ENCODE data around the gene MLF2. TPM values are rescaled to one million over a fixed set of nuclear protein-coding genes. Genes with fewer than 3 reads are reported as not detected.

The MLF2 gene
- total and polyA plus RNA-seq, 10 of the 15 experiments (the other 5 are each of a cell fraction or from before 2014, with no cell fraction given): 13.5 to 222 (median 130) TPM

- Histone ChIP-seq H2AFZ (ENCODE audit: control insufficient read depth, low read depth, low read length) (no peak overlapping the region), H4K20me1 (ENCODE audit: control insufficient read depth, insufficient read depth) (no peaks in the 10 kb centered on the region), H3K79me2 (ENCODE audit: control insufficient read depth, insufficient read depth, low read length) (peaks cover 18% of the 10 kb centered on the region), H3K4me3 (peak overlapping the region; percentile 80), H3K4me1 (ENCODE audit: control insufficient read depth, insufficient read depth, low read length) (peaks cover 11% of the 10 kb centered on the region), H3K9ac (ENCODE audit: control insufficient read depth, insufficient read depth, low read length) (peak overlapping the region; percentile 97), H3K36me3 (ENCODE audit: control insufficient read depth in 2 of 2, insufficient read depth in 2 of 2, low read length in 1 of 2) (peaks cover 6 to 14% of the 10 kb centered on the region in 2 experiments; a peak in 3 of 4 replicates), H3K27me3 (replicated peaks in 1 of 2; ENCODE audit: control insufficient read depth in 2 of 2, insufficient read depth in 2 of 2, low read length in 1 of 2) (no peaks in the 10 kb centered on the region), H3K4me2 (ENCODE audit: control insufficient read depth, insufficient read depth) (peak overlapping the region; percentile 100), H3K27ac (ENCODE audit: control insufficient read depth, insufficient read depth) (peak overlapping the region; percentile 99; the same call in 1 of the 2 replicates), H3K9me3 (replicated peaks; ENCODE audit: control insufficient read depth, insufficient read depth, low read length) (no peaks in the 10 kb centered on the region)
- DNase-seq (ENCODE audit: low read depth, low spot score): no peak
- ChIA-PET RAD21 (ENCODE audit: unreplicated experiment) (interaction anchor here (1.1 to 4.4 kb wide), 11 partner anchors 14 to 121 kb away, joined by 3 to 68 read pairs (median 20); partner anchors contain the start of genes CDCA3, COPS7A, PTMS and SPSB2), CTCF (interaction anchor here (0.6 to 10.9 kb wide), 12 partner anchors 12 to 1343 kb away, joined by 3 to 221 read pairs (median 8); partner anchors contain the start of genes COPS7A and LAG3), POLR2A (interaction anchor here (1.2 to 4.5 kb wide), 8 partner anchors 14 to 144 kb away, joined by 3 to 60 read pairs (median 15); partner anchors contain the start of genes CDCA3, COPS7A, LAG3 and PTMS), SMC1A (ENCODE audit: uncharacterized antibody, unreplicated experiment) (interaction anchor here (0.6 to 4.8 kb wide), 7 partner anchors 15 to 86 kb away, joined by 3 to 84 read pairs (median 23); partner anchors contain the start of genes CD4 and PTMS)
- BruUV-seq (replicated peaks): no TSS peak
- in situ Hi-C loops (cut with MboI): loop anchor here (5.0 kb wide), 1 partner anchor 76 kb away; the partner anchor contains the start of gene P3H3
- no peak for ATAC-seq
- FAIRE-seq: no peak
- WGBS (ENCODE audit: insufficient coverage, insufficient replicate concordance, low lambda C conversion rate, missing lambda C conversion rate): 96% methylated on average over 7 of the region's 7 CpGs
- intact Hi-C loops (cut with micrococcal nuclease; ENCODE audit: unreplicated experiment): no loop called here
- TF ChIP-seq ETV6 (conservative IDR thresholded peaks at IDR 0.05 in 1 of 2, IDR thresholded peaks at IDR 0.05 in 1 of 2; ENCODE audit: borderline replicate concordance in 1 of 2, low read depth in 1 of 2) (no peak), REST (IDR thresholded peaks at IDR 0.05; ENCODE audit: low read depth, low read length) (no peak), JUND (IDR thresholded peaks at IDR 0.05; ENCODE audit: low read depth, low read length) (no peak), RELA (IDR thresholded peaks at IDR 0.05; ENCODE audit: borderline replicate concordance, partially characterized antibody) (no peak), RAD51 (IDR thresholded peaks at IDR 0.05) (no peak), CHD1 (IDR thresholded peaks at IDR 0.05; ENCODE audit: low read depth, low read length) (no peak), RELB (IDR thresholded peaks at IDR 0.05; ENCODE audit: low read depth) (no peak), CHD4 (IDR thresholded peaks at IDR 0.05) (no peak), YY1 (IDR thresholded peaks at IDR 0.05; ENCODE audit: low read depth, low read length) (no peak), ASH2L (IDR thresholded peaks at IDR 0.05; ENCODE audit: borderline replicate concordance, low read depth) (no peak), HDAC6 (IDR thresholded peaks at IDR 0.05; ENCODE audit: unreplicated experiment) (no peak), FOXK2 (IDR thresholded peaks at IDR 0.05) (no peak), KLF5 (IDR thresholded peaks at IDR 0.05; ENCODE audit: partially characterized antibody) (no peak), NR2F1 (conservative IDR thresholded peaks at IDR 0.05) (no peak), NR2C1 (IDR thresholded peaks at IDR 0.05) (no peak), ZNF24 (IDR thresholded peaks at IDR 0.05) (no peak), SIX5 (IDR thresholded peaks at IDR 0.05; ENCODE audit: low read depth, low read length, severe bottlenecking) (no peak), GATAD2B (conservative IDR thresholded peaks at IDR 0.05; ENCODE audit: low read depth) (no peak)
Observed at GRCh38 chr12:6751767-6752166, 1.2 kb downstream of the MLF2 start.

Measured in GM12878 (cell line).